Trophoblast cell (in vitro differentiated cells and primary cell): ENCODE results near the gene MPP2.
A peak's percentile ranks its signal among the peaks of the same experiment; 100 is the strongest.
"Not testable (repeated sequence)": the region's sequence is repeated elsewhere in the genome, so short reads cannot be mapped to it uniquely, and the experiment has no call there.

ENCODE experiments used
- DNase-seq, 2 donors: peaks; one replicate each; pipeline ENCODE4 v3.0.0-alpha.2; 2016
- H2AFZ ChIP-seq: 2 replicates; pipeline ENCODE4 v1.6.1; 2013; ENCODE audit warnings: low read length, moderate library complexity, mild to moderate bottlenecking; ENCODE audit not compliant: insufficient read depth, poor library complexity
- H2AK5ac ChIP-seq: 2 replicates; pipeline ENCODE4 v1.6.1; 2013; ENCODE audit warnings: mild to moderate bottlenecking, low read length
- H2BK120ac ChIP-seq: 2 replicates; pipeline ENCODE4 v1.6.1; 2013; ENCODE audit warnings: low read length, mild to moderate bottlenecking, moderate library complexity; ENCODE audit not compliant: insufficient read depth, poor library complexity
- H2BK12ac ChIP-seq: 2 replicates; pipeline ENCODE4 v1.6.1; 2013; ENCODE audit warnings: mild to moderate bottlenecking, low read length, moderate library complexity
- H2BK5ac ChIP-seq: 2 replicates; pipeline ENCODE4 v1.6.1; 2013; ENCODE audit warnings: low read length, low read depth, moderate library complexity, mild to moderate bottlenecking; ENCODE audit not compliant: poor library complexity
- H3K14ac ChIP-seq: 2 replicates; pipeline ENCODE4 v1.6.1; 2013; ENCODE audit warnings: mild to moderate bottlenecking, low read length
- H3K18ac ChIP-seq: 2 replicates; pipeline ENCODE4 v1.6.1; 2013; ENCODE audit warnings: mild to moderate bottlenecking, low read length
- H3K23ac ChIP-seq: 2 replicates; pipeline ENCODE4 v1.6.1; 2013; ENCODE audit warnings: low read length
- H3K27ac ChIP-seq: 2 replicates; pipeline ENCODE4 v1.5.1; 2013; ENCODE audit warnings: low read depth, mild to moderate bottlenecking, inconsistent platforms, low read length, moderate library complexity
- H3K27me3 ChIP-seq: 2 replicates; pipeline ENCODE4 v1.6.1; 2013; ENCODE audit warnings: inconsistent platforms, mild to moderate bottlenecking, low read length, moderate library complexity; ENCODE audit not compliant: insufficient read depth
- H3K36me3 ChIP-seq, 2 experiments: 1 replicate in 1 of 2; 2 replicates in 1 of 2; pipeline ENCODE4 v1.6.1; 2013; ENCODE audit warnings: low read length in 2 of 2, mild to moderate bottlenecking in 2 of 2, moderate library complexity in 1 of 2; ENCODE audit not compliant: insufficient read depth in 2 of 2, control insufficient read depth in 1 of 2
- H3K4ac ChIP-seq: 2 replicates; pipeline ENCODE4 v1.6.1; 2013; ENCODE audit warnings: low read depth, mild to moderate bottlenecking, low read length, moderate library complexity
- H3K4me1 ChIP-seq, 2 experiments: 1 replicate in 1 of 2; 2 replicates in 1 of 2; pipeline ENCODE4 v1.6.1; 2013; ENCODE audit warnings: low read length in 2 of 2, mild to moderate bottlenecking in 2 of 2, moderate library complexity in 1 of 2; ENCODE audit not compliant: insufficient read depth in 2 of 2, control insufficient read depth in 1 of 2
- H3K4me2 ChIP-seq: 2 replicates; pipeline ENCODE4 v1.6.1; 2013; ENCODE audit warnings: inconsistent platforms, mild to moderate bottlenecking, low read length, moderate library complexity
- H3K4me3 ChIP-seq: 2 replicates; pipeline ENCODE4 v1.5.1; 2013; ENCODE audit warnings: mild to moderate bottlenecking, low read depth, low read length, inconsistent platforms
- H3K79me1 ChIP-seq: one replicate; pipeline ENCODE4 v1.6.1; 2013; ENCODE audit warnings: low read length
- H3K79me2 ChIP-seq: 2 replicates; pipeline ENCODE4 v1.6.1; 2013; ENCODE audit warnings: low read length, mild to moderate bottlenecking; ENCODE audit not compliant: control insufficient read depth, insufficient read depth, poor library complexity
- H3K9ac ChIP-seq: 2 replicates; pipeline ENCODE4 v1.6.1; 2013; ENCODE audit warnings: mild to moderate bottlenecking, low read length
- H3K9me3 ChIP-seq: 2 replicates; pipeline ENCODE4 v1.6.1; 2013; ENCODE audit warnings: low read depth, mild to moderate bottlenecking, control low read depth, inconsistent platforms, low read length; ENCODE audit not compliant: insufficient read depth
- H4K12ac ChIP-seq: 2 replicates; pipeline ENCODE4 v1.6.1; 2013; ENCODE audit warnings: low read depth, mild to moderate bottlenecking, low read length, moderate library complexity
- H4K8ac ChIP-seq: 2 replicates; pipeline ENCODE4 v1.6.1; 2013; ENCODE audit warnings: low read depth, mild to moderate bottlenecking, low read length, moderate library complexity
- H4K91ac ChIP-seq: one replicate; pipeline ENCODE4 v1.6.1; 2013; ENCODE audit warnings: low read depth, mild to moderate bottlenecking, low read length, moderate library complexity
- whole genome bisulfite sequencing: extraction: QIAGEN DNeasy Blood & Tissue Kit; methylation state at CpG from one replicate; pipeline ENCODE4 v1.1.7; 2013; ENCODE audit warnings: missing lambda C conversion rate; ENCODE audit not compliant: insufficient read length, insufficient coverage; ENCODE audit errors: extremely low coverage; 5-methylcytosine and 5-hydroxymethylcytosine counted together

MPP2 gene

DNA sequence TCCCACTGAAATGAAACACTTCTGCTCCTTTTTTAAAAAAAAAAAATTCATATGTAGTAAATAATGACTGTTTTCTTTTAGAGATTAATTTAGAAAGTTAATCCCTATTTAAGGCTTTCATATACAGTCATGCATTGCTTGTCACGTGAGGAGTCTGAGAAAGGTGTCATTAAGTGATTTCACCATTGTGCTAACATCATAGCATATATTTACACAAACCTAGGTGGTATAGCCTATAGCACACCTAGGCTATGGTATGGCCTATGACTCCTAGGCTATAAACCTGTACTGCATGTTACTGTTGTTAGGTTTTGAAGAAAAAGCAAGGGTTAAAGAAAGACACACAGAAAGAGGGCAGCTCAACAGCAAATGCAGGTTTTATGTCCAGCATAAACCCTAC lies 21.3 kb upstream of the MPP2 start:
- no peak overlapping the region for H3K4ac ChIP-seq
- no peaks in the 10 kb centered on the region for H3K36me3 ChIP-seq
- no peak overlapping the region for H4K91ac ChIP-seq
- no peak for DNase-seq
- H3K4me3 ChIP-seq: no peak overlapping the region
- no peak overlapping the region for H3K14ac ChIP-seq
- H2BK120ac ChIP-seq: no peak overlapping the region
- no peaks in the 10 kb centered on the region for H3K4me1 ChIP-seq
- H3K27ac ChIP-seq: no peak overlapping the region
- no peaks in the 10 kb centered on the region for H3K79me2 ChIP-seq
- H2BK12ac ChIP-seq: no peak overlapping the region
- H2AK5ac ChIP-seq: no peak overlapping the region
- no peak overlapping the region for H3K23ac ChIP-seq
- peaks cover 9% of the 10 kb centered on the region for H3K27me3 ChIP-seq
- no peaks in the 10 kb centered on the region for H3K79me1 ChIP-seq
- H4K12ac ChIP-seq: no peak overlapping the region
- no peak overlapping the region for H2BK5ac ChIP-seq
- no peak overlapping the region for H3K18ac ChIP-seq
- no peak overlapping the region for H4K8ac ChIP-seq
- H3K9me3 ChIP-seq: no peaks in the 10 kb centered on the region
- no CpG with 5 or more reads among the region's 1 CpG for WGBS
- H2AFZ ChIP-seq: no peak overlapping the region
- no peak overlapping the region for H3K4me2 ChIP-seq
- H3K9ac ChIP-seq: no peak overlapping the region

DNA sequence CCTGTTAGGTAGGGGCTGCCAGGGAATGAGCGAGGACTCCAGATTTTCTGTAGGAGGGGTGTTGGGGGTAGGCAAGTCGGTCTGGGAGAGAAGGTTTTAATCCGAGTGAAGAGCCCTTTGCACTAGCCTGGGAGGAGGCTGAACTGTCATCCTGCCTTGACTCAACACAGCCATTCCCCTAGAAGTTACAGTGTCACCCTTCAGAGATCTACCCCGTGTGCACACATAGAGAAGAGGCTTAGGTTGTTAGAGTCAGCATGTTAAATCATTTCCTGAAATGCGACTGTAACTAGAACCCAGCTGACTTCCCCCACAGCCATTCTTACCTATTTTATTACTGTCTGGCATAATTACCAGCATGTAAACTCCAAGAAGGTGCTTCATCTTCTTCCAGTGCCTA lies 20.6 kb upstream of the MPP2 start:
- not testable (repeated sequence) for H3K14ac ChIP-seq, H4K8ac ChIP-seq, H3K4ac ChIP-seq, H2BK12ac ChIP-seq, H2AK5ac ChIP-seq, H3K79me1 ChIP-seq, H3K4me2 ChIP-seq, H3K23ac ChIP-seq, H2BK5ac ChIP-seq, H2BK120ac ChIP-seq, H3K18ac ChIP-seq, H3K36me3 ChIP-seq, H4K12ac ChIP-seq, H3K4me1 ChIP-seq, H3K9me3 ChIP-seq, H3K9ac ChIP-seq, DNase-seq, H3K27me3 ChIP-seq, H3K4me3 ChIP-seq, H4K91ac ChIP-seq, H2AFZ ChIP-seq, H3K27ac ChIP-seq, H3K79me2 ChIP-seq
- no CpG with 5 or more reads among the region's 5 CpGs for WGBS

DNA sequence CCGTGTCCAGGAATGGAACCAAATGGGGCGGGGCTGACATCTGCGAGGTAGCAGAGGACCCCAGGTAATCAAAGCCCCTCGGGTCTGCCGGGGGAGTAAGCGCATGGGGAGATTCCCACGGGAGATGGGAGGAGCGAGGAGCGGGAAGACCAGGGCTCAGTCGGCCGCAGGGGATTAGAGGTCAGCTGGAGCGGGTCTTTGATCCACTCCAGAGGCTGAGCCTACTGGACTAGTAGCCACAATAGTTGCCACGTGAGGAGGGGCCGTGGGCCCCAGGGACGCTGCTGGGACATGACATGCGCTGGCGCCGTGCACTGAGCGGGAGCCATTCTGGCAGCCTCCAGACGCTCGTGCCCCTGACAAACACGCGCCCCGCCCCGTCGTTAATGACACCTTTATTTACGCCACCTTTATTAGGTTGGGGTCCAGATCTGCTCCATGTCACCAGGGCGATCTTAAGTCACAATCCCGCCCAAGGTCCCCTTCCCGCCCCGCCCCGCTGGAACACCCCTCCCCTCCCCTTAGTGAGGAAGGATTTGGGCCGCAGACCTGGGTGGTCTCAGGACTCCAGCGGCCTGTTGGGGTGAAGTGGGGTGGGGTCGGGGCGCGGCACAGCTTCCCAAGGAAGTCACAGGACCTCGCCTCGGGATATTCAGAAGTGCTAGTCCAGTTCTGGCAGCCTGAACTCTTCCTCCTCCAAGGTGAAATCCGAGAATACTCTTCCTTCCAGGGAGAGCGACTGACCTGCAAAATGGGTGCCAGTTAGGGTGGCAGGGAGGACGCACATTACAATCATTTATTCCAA lies 19.9 kb upstream of the MPP2 start:
- Histone ChIP-seq H2BK5ac (no peak overlapping the region), H3K9me3 (no peaks in the 10 kb centered on the region), H3K27ac (no peak overlapping the region), H4K91ac (no peak overlapping the region), H3K27me3 (peaks cover 9% of the 10 kb centered on the region), H3K14ac (no peak overlapping the region), H3K79me2 (no peaks in the 10 kb centered on the region), H3K79me1 (no peaks in the 10 kb centered on the region), H3K4ac (no peak overlapping the region), H2AFZ (no peak overlapping the region), H3K36me3 (no peaks in the 10 kb centered on the region), H3K23ac (no peak overlapping the region), H3K18ac (no peak overlapping the region), H3K4me1 (no peaks in the 10 kb centered on the region), H2BK12ac (no peak overlapping the region), H4K8ac (no peak overlapping the region), H3K4me2 (peak overlapping the region; percentile 4), H2BK120ac (no peak overlapping the region), H2AK5ac (no peak overlapping the region), H3K4me3 (no peak overlapping the region), H4K12ac (no peak overlapping the region), H3K9ac (no peak overlapping the region)
- no peak for DNase-seq
- WGBS: no CpG with 5 or more reads among the region's 42 CpGs

DNA sequence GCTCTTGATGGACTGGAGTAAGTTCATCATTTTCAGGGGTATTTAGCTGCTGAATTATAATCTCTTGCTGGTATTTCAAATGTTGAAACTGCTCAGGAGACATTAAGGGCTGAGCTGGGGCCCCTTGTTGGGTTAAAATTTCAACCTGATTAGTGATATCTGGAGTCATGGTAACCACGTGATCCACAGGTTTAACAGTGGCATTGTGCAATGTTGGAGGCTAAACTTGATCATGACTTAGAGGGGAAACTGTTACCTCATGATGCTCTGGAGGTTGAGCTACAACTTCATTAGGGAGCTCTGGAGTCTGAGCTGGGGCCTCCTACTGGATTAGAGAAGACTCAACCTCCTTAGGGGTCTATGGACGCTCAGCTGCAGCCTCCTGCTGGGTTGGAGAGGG lies 17.2 kb upstream of the MPP2 start:
- no peak overlapping the region for H2AFZ ChIP-seq
- no peaks in the 10 kb centered on the region for H3K9me3 ChIP-seq
- H3K36me3 ChIP-seq: no peaks in the 10 kb centered on the region
- no peak overlapping the region for H4K12ac ChIP-seq
- no CpG with 5 or more reads among the region's 2 CpGs for WGBS
- no peak overlapping the region for H2BK5ac ChIP-seq
- H3K27me3 ChIP-seq: peaks cover 9% of the 10 kb centered on the region
- H3K4ac ChIP-seq: no peak overlapping the region
- no peak overlapping the region for H4K8ac ChIP-seq
- no peak for DNase-seq
- no peak overlapping the region for H2BK120ac ChIP-seq
- no peaks in the 10 kb centered on the region for H3K4me1 ChIP-seq
- H4K91ac ChIP-seq: no peak overlapping the region
- H3K4me3 ChIP-seq: no peak overlapping the region
- H3K27ac ChIP-seq: no peak overlapping the region
- no peak overlapping the region for H2BK12ac ChIP-seq
- H3K14ac ChIP-seq: no peak overlapping the region
- H3K4me2 ChIP-seq: no peak overlapping the region
- H3K18ac ChIP-seq: no peak overlapping the region
- H3K9ac ChIP-seq: no peak overlapping the region
- no peak overlapping the region for H2AK5ac ChIP-seq
- H3K23ac ChIP-seq: no peak overlapping the region
- no peaks in the 10 kb centered on the region for H3K79me2 ChIP-seq
- H3K79me1 ChIP-seq: no peaks in the 10 kb centered on the region
